GM18909 (cell line): ENCODE measurements around the gene GFRA3.
"Not testable (repeated sequence)": the region's sequence is repeated elsewhere in the genome, so short reads cannot be mapped to it uniquely, and the experiment has no call there.

Experiments used
- ATAC-seq: cut with Tn5 transposase; IDR thresholded peaks from one replicate; pipeline ENCODE4 v1.9.1; 2021; ENCODE audit warnings: mild to moderate bottlenecking; ENCODE audit not compliant: unreplicated experiment, poor library complexity

The GFRA3 gene

DNA sequence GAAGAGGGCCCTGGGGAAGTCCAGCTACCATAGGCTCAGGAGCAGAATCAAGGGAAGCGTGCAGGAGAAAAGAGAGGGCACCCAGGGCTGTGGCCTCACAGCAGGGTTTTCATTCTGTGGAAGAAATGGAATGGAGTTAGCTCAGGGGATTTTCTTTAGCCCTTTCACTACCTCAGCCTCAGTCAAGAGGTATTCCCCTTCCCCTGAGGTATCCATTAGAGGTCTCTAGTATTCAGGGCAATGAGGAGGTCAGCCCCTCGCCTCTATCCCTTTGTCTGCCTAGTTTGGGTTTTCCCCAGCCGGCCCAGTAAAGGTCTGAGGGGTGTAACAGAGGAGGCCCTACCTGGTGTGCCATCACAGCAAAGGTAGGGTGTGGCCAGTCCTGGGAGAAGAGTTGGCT is 21.5 kb downstream of the GFRA3 start:
- no peak for ATAC-seq

DNA sequence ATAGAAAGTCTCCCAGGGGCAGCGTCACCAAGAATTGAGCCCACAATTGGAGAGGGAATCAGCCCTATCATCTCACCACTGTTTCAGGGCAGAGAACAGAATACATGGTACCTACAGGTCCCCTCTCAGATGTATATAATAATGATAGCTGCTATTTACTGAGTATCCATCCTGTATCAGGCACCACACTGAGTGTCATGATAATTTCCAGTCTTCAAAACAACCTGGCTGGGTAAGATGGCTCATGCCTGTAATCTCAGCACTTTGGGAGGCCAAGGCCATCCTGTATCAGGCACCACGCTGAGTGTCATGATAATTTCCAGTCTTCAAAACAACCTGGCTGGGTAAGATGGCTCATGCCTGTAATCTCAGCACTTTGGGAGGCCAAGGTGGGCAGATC is 26.6 kb downstream of the GFRA3 start:
- not testable (repeated sequence) for ATAC-seq

GRCh38 chr5:138246822-138247221 is 27.6 kb downstream of the GFRA3 start:
- no peak for ATAC-seq

DNA sequence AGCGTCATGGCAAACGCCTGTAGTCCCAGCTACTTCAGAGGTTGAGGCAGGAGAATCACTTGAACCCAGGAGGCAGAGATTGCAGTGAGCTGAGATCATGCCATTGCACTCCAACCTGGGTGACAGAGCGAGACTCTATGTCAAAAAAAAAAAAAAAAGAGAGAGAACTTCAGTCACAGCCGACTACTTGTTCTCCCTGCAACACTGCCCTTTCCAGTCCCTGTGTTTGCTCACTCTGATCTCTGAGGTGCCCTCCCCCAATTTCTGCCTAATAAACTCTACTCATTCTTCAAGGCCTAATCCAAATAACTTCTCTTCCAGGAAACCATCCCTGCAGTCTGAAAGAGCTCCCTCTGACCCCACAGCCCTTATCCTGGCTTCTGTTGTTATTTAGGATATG is 28.1 kb downstream of the GFRA3 start:
- no peak for ATAC-seq

- no peak for ATAC-seq
These were observed 28.7 kb downstream of the GFRA3 start for GRCh38 chr5:138245717-138246116.

DNA sequence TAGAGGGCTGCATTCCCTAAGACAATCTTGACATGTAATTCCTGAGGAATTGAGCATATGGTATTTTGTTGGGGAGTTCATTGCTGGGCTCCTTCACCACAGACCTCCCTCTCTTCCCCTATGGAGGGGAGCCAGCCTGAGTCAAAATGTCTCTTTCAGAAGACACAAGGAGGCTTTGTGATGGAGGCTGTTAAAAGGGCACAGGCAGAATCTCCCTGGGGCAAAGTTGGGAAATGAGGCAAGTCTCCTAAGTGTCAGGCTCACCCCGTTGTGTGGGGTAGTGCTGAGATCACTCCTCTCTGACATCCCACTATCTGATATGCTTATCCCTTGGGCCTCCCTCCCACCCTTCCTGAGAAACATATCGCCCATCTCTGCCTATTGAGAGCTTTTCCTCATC is 30.6 kb downstream of the GFRA3 start:
- no peak for ATAC-seq

- no peak for ATAC-seq
These were observed 32.5 kb downstream of the GFRA3 start for GRCh38 chr5:138241688-138242571.

GRCh38 chr5:138240650-138241385 is 33.6 kb downstream of the GFRA3 start:
- no peak for ATAC-seq

- no peak for ATAC-seq
These were observed 36.4 kb downstream of the GFRA3 start for GRCh38 chr5:138238034-138238433.

DNA sequence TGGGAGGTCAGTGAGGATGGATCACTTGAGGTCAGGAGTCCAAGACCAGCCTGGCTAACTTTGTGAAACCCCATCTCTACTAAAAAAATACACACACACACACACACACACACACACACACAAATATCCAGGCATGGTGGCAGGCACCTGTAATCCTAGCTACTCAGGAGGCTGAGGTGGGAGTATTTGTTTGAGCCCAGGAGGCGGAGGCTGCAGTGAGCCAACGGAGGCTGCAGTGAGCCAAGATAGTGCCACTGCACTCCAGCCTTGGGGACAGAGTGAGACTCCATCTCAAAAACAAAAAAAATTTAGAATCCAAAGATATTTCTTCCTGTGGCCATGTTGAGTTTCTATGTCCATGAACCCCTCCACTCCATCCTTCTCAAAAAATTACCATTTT is 39.8 kb downstream of the GFRA3 start:
- ATAC-seq: no peak

- no peak for ATAC-seq
These were observed 41.1 kb downstream of the GFRA3 start for GRCh38 chr5:138233280-138233679.

DNA sequence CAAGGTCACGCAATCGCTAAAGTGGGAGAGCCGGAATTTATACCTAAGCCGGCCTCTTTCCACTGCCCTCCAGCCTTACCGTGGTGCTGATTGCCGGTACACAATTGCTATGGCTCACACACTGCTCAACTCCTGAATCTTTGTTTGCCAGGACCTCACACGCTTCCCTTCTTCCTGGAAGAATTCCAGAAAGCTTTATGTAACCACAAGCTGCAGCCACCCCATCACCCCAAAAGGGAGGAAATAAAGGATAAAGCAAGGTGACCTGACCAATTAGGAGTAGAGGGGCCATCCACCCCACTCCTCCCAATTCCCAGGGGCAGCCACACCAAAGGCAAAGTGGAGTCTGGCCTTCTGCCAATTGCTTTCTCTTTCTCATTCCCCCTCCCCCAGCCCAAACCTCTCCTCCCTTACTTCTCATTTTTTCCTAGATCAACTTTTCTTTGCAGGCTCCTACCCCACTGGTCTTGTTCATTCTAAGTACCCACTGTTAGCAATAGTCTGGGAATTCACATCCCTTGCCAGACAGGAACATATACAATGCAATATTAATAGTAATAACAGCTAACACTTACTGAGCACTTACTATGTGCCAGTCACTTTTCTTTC is 43.3 kb downstream of the GFRA3 start:
- ATAC-seq: no peak

GRCh38 chr5:138230261-138230660 is 44.2 kb downstream of the GFRA3 start:
- ATAC-seq: no peak

DNA sequence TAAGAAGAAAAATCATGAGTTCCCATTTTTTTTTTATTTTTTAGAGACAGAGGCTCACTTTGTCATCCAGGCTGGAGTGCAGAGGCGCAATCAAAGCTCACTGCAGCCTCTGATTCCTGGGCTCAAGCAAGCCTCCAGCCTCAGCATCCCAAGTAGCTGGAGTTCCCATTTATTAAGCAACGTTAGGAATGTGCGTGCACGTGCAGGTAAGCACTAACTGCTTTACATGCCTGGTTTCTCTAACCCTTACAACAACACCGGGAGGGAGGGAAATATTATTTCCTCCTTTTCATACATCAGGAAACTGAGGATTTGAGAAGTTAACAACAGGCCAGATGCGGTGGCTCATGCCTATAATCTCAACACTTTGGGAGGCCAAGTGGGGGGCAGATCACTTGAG is 45.0 kb downstream of the GFRA3 start:
- no peak for ATAC-seq

DNA sequence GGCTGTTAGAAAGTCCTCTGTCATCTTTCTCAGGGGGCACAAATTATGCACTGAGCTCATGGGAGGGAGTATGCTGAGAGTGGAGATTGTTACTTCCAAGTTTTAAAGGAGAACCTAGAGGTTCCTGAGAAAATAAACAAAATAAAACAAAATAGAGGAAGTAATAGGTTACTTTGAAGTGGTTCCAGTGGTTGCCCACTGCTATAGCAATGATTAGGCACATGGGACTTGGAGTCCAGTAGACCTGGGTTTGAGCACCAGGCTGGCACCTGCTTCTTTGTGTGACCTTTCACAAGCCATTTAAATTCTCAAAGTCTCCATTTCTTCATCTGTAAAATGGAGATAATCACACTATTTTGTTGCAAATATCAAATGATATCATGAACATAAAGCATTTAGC is 47.5 kb downstream of the GFRA3 start:
- ATAC-seq: no peak

DNA sequence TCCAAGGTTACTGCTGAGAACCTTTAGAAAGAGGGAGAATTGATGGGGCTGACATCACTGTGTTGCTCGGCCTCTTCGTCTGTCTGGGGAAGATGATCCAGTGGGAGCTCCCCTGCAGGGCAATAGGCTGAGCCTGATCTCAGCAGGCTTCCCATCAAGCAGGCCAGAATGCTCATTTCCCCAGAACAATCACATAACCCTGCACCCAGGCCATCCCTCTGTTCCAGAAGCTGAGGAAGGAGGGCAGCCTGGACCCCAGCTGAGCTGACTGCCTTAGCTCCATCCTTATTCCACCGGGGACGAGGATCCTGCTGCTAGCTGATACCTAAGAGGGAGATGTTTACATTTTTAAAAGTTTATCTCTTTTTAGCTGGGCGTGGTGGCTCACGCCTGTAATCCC is 49.7 kb downstream of the GFRA3 start:
- ATAC-seq: no peak

DNA sequence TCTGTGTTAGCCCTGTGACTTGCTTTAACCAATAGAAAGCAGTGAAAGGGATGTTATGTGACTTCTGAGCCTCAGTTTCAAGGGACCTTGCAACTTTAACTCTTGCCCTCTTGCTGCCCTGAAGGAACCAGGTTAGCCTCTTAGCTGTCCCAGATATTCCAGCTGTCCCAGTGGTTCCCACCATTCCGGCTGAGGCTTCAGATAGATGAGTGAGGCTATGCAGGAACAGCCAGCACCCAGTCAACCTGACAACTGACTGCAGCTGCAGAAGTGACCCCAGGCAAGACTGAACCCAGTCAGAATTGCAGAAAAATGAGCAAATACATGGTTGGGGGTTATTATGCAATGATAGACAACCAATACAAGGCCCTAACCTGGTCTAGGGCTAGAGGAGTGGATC is 50.9 kb downstream of the GFRA3 start:
- ATAC-seq: no peak

DNA sequence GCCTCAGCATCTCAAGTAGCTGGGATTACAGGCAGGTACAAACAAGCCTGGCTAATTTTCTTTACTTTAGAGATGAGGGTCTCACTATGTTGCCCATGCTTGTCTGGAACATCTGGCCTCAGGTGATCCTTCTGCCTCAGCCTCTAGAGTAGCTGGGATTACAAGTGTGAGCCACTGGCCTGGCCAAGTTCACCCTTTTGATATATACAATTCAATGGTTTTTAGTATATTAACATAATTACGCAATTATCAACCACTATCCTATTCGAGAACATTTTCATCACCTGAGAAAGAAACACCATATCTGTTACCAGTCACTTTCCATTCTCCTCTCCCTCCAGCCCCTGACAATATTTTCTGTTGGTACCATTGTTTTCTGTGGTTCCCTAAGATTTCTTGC is 57.6 kb downstream of the GFRA3 start:
- no peak for ATAC-seq

DNA sequence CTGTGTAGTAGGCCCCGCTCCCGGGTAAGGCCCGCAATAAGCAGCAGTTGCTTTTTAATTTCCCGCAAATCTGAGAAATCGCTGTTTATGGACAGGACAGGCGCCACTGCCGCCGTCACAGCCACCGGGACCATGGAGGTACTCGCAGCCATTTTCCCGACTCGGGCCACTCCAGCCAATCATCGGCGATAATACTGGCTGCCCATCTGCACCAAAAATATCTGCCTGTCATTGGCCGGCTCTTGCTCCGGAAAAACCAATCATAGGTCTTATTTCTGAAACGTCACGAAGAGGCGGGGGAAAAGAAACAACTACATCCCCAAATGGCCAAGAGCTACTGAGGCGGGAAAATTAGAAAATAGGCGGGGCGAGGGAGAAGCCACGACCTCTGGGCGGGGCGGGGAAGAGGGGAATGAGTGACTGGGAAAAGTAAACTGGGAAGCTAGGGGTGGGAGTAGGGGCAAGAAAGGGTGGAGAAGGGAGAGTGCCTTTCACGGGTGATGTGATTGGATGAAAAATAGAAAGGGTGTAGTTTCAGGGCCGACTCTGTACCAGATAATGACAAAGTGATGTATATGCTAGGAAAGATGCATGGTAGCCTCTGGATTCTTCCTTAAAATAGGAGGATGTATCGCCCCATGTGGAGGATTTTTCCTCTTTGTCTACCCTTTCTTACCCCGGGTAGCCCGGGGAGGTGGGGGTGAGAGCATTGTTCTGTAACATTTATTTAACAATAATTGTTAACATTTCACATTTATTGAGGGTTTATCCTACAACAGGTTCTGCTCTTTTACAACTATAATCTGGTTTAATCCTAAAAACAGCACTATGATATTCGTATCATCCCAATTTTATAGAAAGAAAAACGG is 61.0 kb downstream of the GFRA3 start, which contains the start of gene CDC23:
Gene CDC23, minus strand, starts transcription at position 163 of the 869 bp plus-strand sequence. Its CDS starts 11 bp downstream, at position 152.
- ATAC-seq: peak; percentile 96

DNA sequence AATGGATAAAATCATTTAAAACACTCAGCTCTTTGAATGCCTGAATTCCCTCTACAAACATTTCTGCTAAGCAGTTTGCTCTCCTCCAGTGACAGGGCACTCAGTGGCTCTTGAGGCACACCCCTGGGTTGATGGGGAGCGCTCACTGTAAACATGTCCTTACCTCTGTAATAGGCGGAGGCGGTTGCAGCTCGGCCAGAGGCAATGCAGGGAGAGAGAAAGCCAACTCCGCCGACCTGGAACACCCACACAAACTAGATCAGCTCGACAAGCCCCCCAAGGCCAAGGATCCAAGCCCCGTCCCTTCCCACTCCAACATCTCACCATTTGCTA is 61.6 kb downstream of the GFRA3 start:
- peak; percentile 22 for ATAC-seq
